Measurements from ENCODE around the gene CTDSPL.
"Not testable (repeated sequence)": the region's sequence is repeated elsewhere in the genome, so short reads cannot be mapped to it uniquely, and the experiment has no call there.

Gene CTDSPL

GRCh38 chr3:37969596-37970100 is 108.0 kb downstream of the CTDSPL start:
- no peak for DNase-seq

GRCh38 chr3:37970802-37971201 is 109.1 kb downstream of the CTDSPL start:
- no peak for DNase-seq

GRCh38 chr3:37971467-37971866 is 109.8 kb downstream of the CTDSPL start:
- DNase-seq, result no peak

- DNase-seq, result not testable (repeated sequence)
Measured at GRCh38 chr3:37972056-37972455, 110.4 kb downstream of the CTDSPL start.

GRCh38 chr3:37973246-37974054 is 111.8 kb downstream of the CTDSPL start:
- no peak for DNase-seq

- DNase-seq, result peak; percentile 53
Measured at GRCh38 chr3:37974121-37975083, 112.7 kb downstream of the CTDSPL start.

GRCh38 chr3:37979541-37980461 is 118.1 kb downstream of the CTDSPL start:
- no peak for DNase-seq

GRCh38 chr3:37980462-37981347 is 119.0 kb downstream of the CTDSPL start:
- no peak for DNase-seq

GRCh38 chr3:37981348-37981664 is 119.6 kb downstream of the CTDSPL start:
- DNase-seq, result no peak

GRCh38 chr3:37982331-37982730 is 120.7 kb downstream of the CTDSPL start:
- DNase-seq, result no peak

GRCh38 chr3:37984051-37984450 is 122.4 kb downstream of the CTDSPL start:
- DNase-seq, result no peak

GRCh38 chr3:37984596-37984995 is 122.9 kb downstream of the CTDSPL start:
- no peak for DNase-seq

- DNase-seq, result no peak
Measured at GRCh38 chr3:37985637-37986320, 124.1 kb downstream of the CTDSPL start.

- no peak for DNase-seq
Measured at GRCh38 chr3:37986479-37987314, 125.0 kb downstream of the CTDSPL start.

- no peak for DNase-seq
Measured at GRCh38 chr3:37987315-37987697, 125.6 kb downstream of the CTDSPL start.

- DNase-seq, result no peak
Measured at GRCh38 chr3:37987751-37988179, 126.1 kb downstream of the CTDSPL start.

- not testable (repeated sequence) for DNase-seq
Measured at GRCh38 chr3:37988376-37988775, 126.7 kb downstream of the CTDSPL start.

GRCh38 chr3:37988931-37989525 is 127.3 kb downstream of the CTDSPL start:
- no peak for DNase-seq

GRCh38 chr3:37989821-37990480 is 128.3 kb downstream of the CTDSPL start:
- DNase-seq, result no peak

All from fibroblast of skin of abdomen (primary cell).